ENCODE results near the gene TEX29. TPM values are rescaled to one million over a fixed set of nuclear protein-coding genes. Genes with fewer than 3 reads are reported as not detected.

TEX29 gene
- total and polyA plus RNA-seq, 2 of the 4 experiments (the other 2 are of a cell fraction), result 0.46 TPM; not detected in 1

- intact Hi-C loops (cut with micrococcal nuclease), result no loop called here
- CTCF ChIA-PET, result no interaction called here
- no peak overlapping the region for H3K9ac ChIP-seq (ENCODE audit: low read depth, low read length)
- no peak overlapping the region for H2AK9ac ChIP-seq (replicated peaks; ENCODE audit: low read depth, low read length, poor library complexity)
- no peak overlapping the region for H3K4me3 ChIP-seq (ENCODE audit: insufficient read depth, low read depth, low read length)
- no peaks in the 10 kb centered on the region for H3K36me3 ChIP-seq (ENCODE audit: control insufficient read depth, insufficient read depth, low read length)
- H3K4ac ChIP-seq (ENCODE audit: low read depth, low read length), result no peak overlapping the region
- in situ Hi-C loops (cut with MboI; ENCODE audit: low sequenced_read_pairs), result no loop called here
- H3K4me2 ChIP-seq (ENCODE audit: low read depth, low read length), result no peak overlapping the region
- no peak overlapping the region for H2BK15ac ChIP-seq (ENCODE audit: low read depth, low read length)
- no peak overlapping the region for H3K27ac ChIP-seq (ENCODE audit: insufficient read depth, low read length)
- ATAC-seq (ENCODE audit: low read depth) (no peak), DNase-seq (no peak)
- H4K20me1 ChIP-seq (ENCODE audit: insufficient read depth, low read length), result no peaks in the 10 kb centered on the region
- H2BK120ac ChIP-seq (ENCODE audit: low read depth, low read length), result no peak overlapping the region
- H3K4me1 ChIP-seq (ENCODE audit: control insufficient read depth, insufficient read depth, low read length), result no peaks in the 10 kb centered on the region
- H2AK5ac ChIP-seq (ENCODE audit: low read depth, low read length), result no peak overlapping the region
- no peak overlapping the region for H3K56ac ChIP-seq (ENCODE audit: extremely low read depth, insufficient read depth, low read length)
- H4K8ac ChIP-seq (ENCODE audit: low read depth in 2 of 2, low read length in 2 of 2), result no peak overlapping the region
- no peaks in the 10 kb centered on the region for H3K79me1 ChIP-seq (ENCODE audit: low read depth in 1 of 2, low read length in 2 of 2)
- BruUV-seq (replicated peaks), result no TSS peak
- 75% methylated on average over 2 of the region's 32 CpGs; no CpG with 5 or more reads in 1 of the 2 experiments for WGBS, 2 experiments (ENCODE audit: extremely low coverage in 2 of 2, insufficient read length in 1 of 2)
- TF ChIP-seq CHD1 (IDR thresholded peaks at IDR 0.05; ENCODE audit: low read depth, low read length) (no peak), RAD21 (IDR thresholded peaks at IDR 0.05; ENCODE audit: low read length) (no peak), POLR2A (IDR thresholded peaks at IDR 0.05; ENCODE audit: low read depth, low read length) (no peak), NFE2L2 (IDR thresholded peaks at IDR 0.05; ENCODE audit: low read depth, low read length) (no peak), BHLHE40 (IDR thresholded peaks at IDR 0.05; ENCODE audit: low read depth, low read length) (no peak), MAFK (IDR thresholded peaks at IDR 0.05; ENCODE audit: low read depth, low read length) (no peak), SMC3 (IDR thresholded peaks at IDR 0.05; ENCODE audit: low read depth, low read length) (no peak), FOS (IDR thresholded peaks at IDR 0.05; ENCODE audit: low read depth, low read length) (no peak), MXI1 (IDR thresholded peaks at IDR 0.05; ENCODE audit: borderline replicate concordance, low read depth, low read length) (no peak), CEBPB (IDR thresholded peaks at IDR 0.05; ENCODE audit: low read depth, low read length) (no peak), MAZ (IDR thresholded peaks at IDR 0.05; ENCODE audit: borderline replicate concordance, low read depth, low read length) (no peak), RFX5 (IDR thresholded peaks at IDR 0.05; ENCODE audit: low read depth, low read length) (no peak), RCOR1 (IDR thresholded peaks at IDR 0.05; ENCODE audit: insufficient replicate concordance, low read length) (no peak)
- H2AFZ ChIP-seq (replicated peaks; ENCODE audit: low read length, poor library complexity), result no peak overlapping the region
- no peak overlapping the region for H3K14ac ChIP-seq (replicated peaks; ENCODE audit: low read depth, low read length)
- dilution Hi-C loops (cut with HindIII; ENCODE audit: low sequenced_read_pairs, unreplicated experiment), result no loop called here
- H2BK5ac ChIP-seq (ENCODE audit: low read depth, low read length, poor library complexity, severe bottlenecking), result no peak overlapping the region
- H3K23ac ChIP-seq (ENCODE audit: low read depth, low read length), result no peak overlapping the region
- POLR2A ChIA-PET (ENCODE audit: unreplicated experiment), result no interaction called here
- no peaks in the 10 kb centered on the region for H3K9me3 ChIP-seq (ENCODE audit: control insufficient read depth, insufficient read depth, low read length)
- H3K18ac ChIP-seq (ENCODE audit: low read depth, low read length), result no peak overlapping the region
- H3K27me3 ChIP-seq (ENCODE audit: control insufficient read depth, insufficient read depth, low read length), result peaks cover 6% of the 10 kb centered on the region; the same call in 1 of the 2 replicates
- no peak overlapping the region for H4K91ac ChIP-seq (ENCODE audit: insufficient read depth, low read depth, low read length)
- no peaks in the 10 kb centered on the region for H3K9me1 ChIP-seq (ENCODE audit: insufficient read depth, low read length)
- no peak overlapping the region for H2BK20ac ChIP-seq (ENCODE audit: low read depth, low read length)
- H4K5ac ChIP-seq (ENCODE audit: low read depth, low read length), result no peak overlapping the region
These were observed 7.5 kb downstream of the TEX29 start for GRCh38 chr13:111327730-111328573.

Measured in IMR-90 (cell line).